Measurements from ENCODE around the gene EIF4H.
"Not testable (repeated sequence)": the region's sequence is repeated elsewhere in the genome, so short reads cannot be mapped to it uniquely, and the experiment has no call there.

The EIF4H gene

DNA sequence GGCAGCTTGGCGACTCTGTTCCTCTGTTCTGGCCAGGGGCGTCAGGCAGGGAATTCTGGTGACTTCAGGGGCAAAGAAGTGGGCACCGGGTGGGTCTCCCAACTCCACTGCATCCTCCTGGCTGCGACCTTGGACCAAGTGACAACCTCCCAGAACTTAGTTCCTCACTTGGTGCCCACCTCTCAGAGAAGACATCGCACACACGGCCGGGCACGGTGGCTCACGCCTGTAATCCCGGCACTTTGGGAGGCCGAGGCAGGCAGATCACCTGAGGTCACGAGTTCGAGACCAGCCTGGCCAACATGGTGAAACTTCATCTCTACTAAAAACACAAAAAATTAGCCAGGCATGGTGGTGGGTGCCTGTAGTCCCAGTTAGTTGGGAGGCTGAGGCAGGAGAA lies 50.8 kb downstream of the EIF4H start:
- DNase-seq (ENCODE audit: low read depth in 2 of 2): not testable (repeated sequence)

DNA sequence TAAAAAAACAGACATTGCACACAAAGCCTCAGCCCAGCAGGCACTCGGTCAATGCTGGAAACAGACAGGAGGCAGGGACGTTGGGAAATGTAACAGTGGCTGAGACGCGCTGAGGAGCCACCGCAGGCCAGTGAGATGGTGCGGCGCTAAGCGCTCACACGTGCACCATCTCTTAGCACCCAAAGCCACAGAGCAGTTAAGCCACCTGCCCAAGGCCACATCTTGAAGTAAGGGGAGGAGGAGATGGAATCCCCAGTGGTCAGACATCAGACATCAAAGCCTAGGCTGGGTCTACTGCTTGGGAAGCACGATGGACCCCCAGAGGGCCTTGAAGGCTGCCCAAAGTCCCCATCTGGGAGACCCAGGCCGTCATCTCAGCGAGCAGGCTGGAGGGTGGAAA lies 51.2 kb downstream of the EIF4H start:
- no peak for DNase-seq (ENCODE audit: low read depth in 2 of 2)

DNA sequence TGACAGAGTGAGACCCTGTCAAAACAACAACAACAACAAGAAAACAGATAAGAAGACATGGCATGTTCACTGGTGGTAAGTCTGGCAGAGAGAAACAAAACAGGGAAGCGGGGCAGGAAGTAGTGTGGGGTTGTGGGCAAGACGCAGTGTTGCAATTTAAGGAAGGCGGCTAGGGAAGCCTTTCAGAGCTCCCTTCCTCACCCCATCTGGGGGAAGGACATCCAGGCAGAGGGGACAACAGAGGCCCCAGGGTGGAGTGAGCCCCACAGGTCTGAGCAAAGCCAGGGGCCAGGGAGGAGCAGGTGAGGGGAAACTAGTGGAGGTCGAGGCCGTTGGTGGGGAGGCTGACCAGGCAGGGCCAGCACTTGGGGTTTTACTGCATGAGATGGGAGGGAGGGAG lies 52.5 kb downstream of the EIF4H start:
- DNase-seq (ENCODE audit: low read depth in 2 of 2): no peak

DNA sequence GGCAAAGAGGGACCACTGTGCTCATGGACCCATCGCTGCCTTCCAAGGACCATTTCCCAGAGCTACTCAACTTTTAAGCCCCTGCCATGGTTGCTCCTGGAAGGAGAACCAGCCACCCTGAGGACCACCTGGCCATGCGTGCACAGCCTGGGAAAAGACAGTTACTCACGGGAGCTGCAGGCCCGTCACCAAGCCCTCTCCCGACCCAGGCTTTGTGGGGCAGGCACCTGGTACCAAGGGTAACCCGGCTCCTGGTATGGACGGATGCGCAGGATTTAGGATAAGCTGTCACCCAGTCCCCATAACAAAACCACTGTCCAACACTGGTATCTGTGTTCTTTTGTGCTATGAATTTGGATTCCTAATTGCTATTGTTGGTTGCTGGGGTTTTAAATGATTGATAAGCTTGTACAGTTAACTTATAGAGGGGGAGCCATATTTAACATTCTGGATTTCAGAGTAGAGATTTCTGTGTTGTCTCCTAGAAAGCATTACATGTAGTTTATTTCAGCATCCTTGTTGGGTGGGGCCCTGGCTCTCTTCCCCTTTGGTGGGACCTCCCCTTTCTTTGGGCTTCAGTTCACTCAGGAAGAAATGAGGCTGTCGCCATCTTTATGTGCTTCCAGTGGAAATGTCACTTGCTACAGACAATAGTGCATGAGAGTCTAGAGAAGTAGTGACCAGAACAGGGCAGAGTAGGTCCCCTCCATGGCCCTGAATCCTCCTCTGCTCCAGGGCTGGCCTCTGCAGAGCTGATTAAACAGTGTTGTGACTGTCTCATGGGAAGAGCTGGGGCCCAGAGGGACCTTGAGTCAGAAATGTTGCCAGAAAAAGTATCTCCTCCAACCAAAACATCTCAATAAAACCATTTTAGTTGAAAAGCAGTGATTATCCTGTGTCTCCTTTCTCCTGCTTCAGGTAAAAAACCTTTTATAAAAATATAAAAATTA lies 55.1 kb downstream of the EIF4H start:
- DNase-seq (ENCODE audit: low read depth in 2 of 2): no peak

DNA sequence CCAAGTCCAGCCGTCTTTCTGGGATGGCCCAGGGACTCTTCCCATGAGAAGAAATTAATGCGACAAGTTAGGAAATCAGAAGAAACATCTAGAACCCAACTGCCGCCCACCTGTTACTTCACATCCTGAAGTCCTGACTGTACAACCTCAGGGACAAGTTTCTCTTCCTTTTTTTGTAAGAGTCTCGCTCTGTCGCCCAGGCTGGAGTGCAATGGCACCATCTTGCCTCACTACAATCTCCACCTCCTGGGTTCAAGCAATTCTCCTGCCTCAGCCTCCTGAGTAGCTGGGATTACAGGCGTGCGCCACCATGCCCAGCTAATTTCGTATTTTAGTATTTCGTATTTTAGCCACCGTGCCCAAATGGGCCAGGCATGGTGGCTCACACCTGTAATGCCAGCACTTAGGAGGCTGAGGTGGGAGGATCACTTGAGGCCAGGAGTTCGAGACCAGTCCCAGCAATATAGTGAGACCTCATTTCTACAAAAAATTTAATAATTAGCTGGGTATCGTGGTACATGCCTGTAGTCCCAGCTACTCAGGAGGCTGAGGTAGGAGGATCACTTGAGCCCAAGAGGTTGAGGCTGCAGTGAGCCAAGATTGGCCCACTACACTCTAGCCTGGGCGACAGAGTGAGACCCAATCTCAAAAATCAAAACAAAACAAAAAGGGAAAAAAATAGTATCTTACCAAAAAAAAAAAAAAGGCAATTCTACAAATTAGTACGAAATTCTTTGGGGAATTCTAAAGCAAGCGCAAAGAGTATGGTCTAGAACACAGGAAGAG lies 56.5 kb downstream of the EIF4H start:
- DNase-seq (ENCODE audit: low read depth in 2 of 2): no peak

DNA sequence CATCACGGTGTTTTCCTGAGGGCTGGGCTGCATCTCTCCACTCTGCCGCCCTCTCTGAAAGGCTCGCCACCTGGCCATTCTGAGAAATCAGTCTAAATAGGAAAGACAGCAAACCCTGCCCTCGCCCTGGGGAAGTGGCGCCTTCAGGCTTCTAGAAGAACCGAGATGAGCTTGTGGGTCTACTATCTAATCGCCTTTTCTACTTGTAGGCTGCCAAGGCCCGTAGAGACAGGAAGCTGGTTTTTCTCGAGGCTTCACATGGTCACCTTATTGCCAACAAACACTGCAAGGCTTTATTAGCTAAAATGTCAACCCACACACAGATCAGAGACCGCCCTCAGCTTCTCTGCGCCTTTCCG lies 57.1 kb downstream of the EIF4H start:
- no peak for DNase-seq (ENCODE audit: low read depth in 2 of 2)

DNA sequence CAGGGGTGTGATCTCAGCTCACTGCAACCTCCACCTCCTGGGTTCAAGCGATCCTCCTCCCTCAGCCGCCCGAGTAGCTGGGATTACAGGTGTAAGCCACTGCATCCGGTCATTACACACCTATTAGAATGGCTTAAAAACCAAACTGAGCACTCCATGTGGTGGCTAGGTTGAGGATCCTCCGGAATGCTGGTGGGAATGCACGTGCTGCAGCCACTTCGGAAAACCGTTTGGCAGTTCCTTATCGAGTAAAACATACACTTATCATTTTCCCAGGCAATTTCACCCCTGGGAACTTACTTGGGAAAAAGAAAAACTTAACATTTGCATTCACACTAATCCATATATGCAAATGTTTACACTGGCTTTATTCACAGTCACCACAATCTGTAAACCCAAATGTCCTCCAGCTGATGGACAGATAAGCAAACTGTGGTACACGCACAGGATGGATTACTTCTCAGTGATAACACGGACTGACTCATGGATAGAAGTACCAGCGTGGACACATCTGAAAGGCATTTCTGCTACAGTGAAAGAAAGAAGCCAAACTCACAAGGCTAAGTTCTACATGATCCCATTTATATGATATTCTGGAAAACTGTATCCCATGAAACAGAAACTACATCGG lies 59.6 kb downstream of the EIF4H start:
- no peak for DNase-seq (ENCODE audit: low read depth in 2 of 2)

DNA sequence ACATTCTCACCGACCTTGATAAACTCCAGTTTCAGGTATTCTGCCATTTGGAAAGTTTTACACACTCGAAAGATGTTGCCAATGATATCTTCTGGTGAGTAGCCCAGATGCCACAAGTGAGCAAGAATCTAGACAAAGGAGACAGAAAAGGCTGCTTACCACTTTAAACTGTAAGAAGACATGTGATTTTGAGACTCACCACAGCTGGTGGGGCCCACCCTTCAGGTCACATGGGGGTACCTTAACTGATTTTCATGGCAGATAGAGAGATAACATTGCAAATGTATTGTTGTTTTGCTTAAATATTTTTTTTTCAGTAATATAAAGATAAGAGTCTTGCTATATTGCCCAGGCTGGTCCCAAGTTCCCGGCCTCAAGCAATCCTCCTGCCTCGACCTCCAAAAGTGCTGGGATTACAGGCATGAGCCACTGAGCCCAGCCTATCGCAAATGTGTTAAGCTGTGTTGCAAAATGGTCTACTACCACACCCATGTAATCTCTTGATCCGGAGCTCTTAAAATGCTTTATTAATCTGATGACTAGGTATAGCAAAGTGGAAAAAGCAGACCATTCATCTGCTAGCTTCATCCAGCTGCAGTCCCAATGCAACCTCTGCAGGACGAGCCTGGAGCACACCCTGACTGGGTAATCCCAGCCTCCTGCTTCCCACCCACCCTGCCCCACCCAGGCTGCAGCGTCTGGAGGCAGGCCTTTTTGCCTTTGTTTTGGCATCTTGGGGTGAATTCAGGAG lies 61.5 kb downstream of the EIF4H start:
- DNase-seq (ENCODE audit: low read depth in 2 of 2): no peak

DNA sequence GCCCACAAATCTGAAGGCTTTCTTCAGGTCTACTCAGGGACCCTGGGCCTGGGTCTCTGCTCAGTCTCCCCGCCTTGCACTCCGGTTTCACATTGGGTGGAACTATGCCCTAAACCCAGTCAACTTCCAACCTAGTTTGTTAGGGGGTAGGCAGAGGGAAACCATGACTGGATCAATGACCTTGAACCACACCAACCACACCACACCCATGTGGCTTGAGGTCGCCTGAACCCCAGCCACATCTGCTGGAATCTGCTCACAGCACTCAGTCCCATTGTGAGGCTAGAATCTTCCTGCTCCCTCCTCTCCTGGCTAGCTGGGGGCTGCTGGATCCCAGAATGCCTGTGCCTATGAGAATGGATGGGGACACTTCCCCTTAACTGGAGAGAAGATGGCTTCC lies 62.1 kb downstream of the EIF4H start:
- DNase-seq (ENCODE audit: low read depth in 2 of 2): no peak

DNA sequence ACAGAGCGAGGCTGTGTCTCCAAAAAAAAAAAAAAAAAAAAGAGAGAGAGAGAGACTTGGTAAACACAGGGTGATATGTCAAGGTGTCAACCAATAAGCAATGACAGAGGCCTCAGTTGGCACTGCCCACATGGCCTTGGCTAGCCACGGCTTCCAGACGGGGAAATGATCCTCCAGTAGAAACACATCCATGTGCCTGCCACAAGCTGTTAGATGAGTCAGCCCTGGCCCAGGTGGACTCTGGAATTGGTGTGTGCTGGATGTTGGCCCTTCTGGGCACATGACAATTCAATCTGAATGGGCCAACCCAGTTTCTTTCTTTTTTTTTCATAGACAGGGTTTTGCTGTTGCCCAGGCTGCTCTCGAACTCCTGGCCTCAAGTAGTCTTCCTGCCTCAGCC lies 66.3 kb downstream of the EIF4H start:
- DNase-seq (ENCODE audit: low read depth in 2 of 2): no peak

DNA sequence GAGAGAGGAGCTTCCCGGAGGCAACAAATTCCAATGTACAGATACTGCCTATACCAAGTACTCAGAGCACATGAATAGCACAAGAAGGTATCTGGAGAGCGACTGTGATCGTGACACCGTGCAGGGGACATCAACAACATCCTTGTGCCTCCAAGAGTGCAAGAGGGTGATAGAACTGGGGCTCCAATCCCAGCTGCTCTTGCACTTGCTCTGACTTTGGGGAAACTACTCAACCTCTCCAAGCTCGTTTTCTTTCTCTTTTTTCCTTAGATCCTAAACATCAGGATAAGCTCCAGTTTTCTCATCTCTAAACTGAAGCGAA lies 67.9 kb downstream of the EIF4H start:
- DNase-seq (ENCODE audit: low read depth in 2 of 2): no peak

DNA sequence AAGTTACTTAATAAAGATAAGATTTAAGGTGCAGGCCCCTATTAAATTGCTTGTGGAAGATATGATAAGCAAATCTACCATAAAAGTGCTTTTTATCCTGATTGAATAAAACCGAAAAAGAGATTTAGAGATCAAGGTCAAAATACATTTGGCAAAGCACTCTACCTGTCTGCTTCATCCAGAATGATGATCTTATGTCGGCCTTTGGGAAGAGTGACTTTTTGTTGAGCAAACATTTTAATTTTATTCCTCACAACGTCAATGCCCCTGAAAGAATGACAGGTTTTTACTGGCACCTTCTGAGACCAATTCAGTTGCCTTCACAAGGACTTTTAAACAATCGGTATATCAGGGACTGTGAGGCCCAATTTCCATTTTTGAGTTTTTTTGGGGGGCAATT lies 72.3 kb downstream of the EIF4H start:
- no peak for DNase-seq (ENCODE audit: low read depth in 2 of 2)

All from stimulated activated CD8-positive, alpha-beta memory T cell treated with anti-CD3 and anti-CD28 coated beads, Interleukin-15, amount 100 ng/mL, for 48 hours (primary cell).